ENCODE measurements around the gene TMEM40. TPM values are rescaled to one million over a fixed set of nuclear protein-coding genes. Genes with fewer than 3 reads are reported as not detected.

TMEM40 gene
- polyA plus RNA-seq, 1 experiment, result 0.41 TPM

DNA sequence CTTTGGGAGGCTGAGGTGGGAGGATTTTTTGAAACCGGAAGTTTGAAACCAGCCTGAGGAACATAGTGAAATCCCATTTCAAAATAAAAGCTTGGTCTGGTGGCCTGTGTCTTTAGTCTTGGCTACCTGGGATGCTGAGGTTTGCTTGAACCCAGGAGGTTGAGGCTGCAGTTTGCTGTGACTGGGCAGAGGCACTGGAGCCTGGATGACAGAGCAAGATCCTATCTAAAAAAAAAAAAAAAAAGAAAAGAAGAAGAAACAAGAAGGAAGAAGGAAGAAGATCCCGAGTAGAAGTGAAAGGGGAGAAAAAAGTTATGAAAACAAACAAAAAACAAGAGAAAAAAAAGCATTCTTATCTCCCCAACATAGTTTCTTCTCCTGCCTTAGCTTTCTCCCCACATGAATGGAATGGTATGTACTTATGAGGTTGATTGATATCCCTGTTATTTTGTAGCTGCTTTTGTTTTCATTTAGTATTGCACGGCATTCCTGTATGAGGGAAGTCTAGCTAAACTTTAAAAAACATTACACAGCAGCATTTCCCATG, 42.4 kb downstream of the TMEM40 start:
- no peak for DNase-seq (ENCODE audit: low read depth, low spot score)
- TF ChIP-seq, protein P1, sequence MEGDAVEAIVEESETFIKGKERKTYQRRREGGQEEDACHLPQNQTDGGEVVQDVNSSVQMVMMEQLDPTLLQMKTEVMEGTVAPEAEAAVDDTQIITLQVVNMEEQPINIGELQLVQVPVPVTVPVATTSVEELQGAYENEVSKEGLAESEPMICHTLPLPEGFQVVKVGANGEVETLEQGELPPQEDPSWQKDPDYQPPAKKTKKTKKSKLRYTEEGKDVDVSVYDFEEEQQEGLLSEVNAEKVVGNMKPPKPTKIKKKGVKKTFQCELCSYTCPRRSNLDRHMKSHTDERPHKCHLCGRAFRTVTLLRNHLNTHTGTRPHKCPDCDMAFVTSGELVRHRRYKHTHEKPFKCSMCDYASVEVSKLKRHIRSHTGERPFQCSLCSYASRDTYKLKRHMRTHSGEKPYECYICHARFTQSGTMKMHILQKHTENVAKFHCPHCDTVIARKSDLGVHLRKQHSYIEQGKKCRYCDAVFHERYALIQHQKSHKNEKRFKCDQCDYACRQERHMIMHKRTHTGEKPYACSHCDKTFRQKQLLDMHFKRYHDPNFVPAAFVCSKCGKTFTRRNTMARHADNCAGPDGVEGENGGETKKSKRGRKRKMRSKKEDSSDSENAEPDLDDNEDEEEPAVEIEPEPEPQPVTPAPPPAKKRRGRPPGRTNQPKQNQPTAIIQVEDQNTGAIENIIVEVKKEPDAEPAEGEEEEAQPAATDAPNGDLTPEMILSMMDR (IDR thresholded peaks at IDR 0.05; ENCODE audit: low read depth, low read length), result no peak
- CTCF ChIA-PET, result interaction anchor here (0.7 to 3.1 kb wide), 2 partner anchors 10 to 137 kb away, joined by 3 to 23 read pairs; no protein-coding TSS in a partner anchor
- no peaks in the 10 kb centered on the region for H3K27me3 ChIP-seq (ENCODE audit: control insufficient read depth, insufficient read depth, low read length)
- POLR2A ChIA-PET, result interaction anchor here (0.8 kb wide), 1 partner anchor 125 kb away, joined by 4 read pairs; no protein-coding TSS in a partner anchor
- no peak overlapping the region for H3K4me3 ChIP-seq (ENCODE audit: low read depth, low read length)
- no peaks in the 10 kb centered on the region for H3K9me3 ChIP-seq (ENCODE audit: control insufficient read depth, insufficient read depth, low read length)
- no peak overlapping the region for H3K27ac ChIP-seq (ENCODE audit: low read depth, low read length)

DNA sequence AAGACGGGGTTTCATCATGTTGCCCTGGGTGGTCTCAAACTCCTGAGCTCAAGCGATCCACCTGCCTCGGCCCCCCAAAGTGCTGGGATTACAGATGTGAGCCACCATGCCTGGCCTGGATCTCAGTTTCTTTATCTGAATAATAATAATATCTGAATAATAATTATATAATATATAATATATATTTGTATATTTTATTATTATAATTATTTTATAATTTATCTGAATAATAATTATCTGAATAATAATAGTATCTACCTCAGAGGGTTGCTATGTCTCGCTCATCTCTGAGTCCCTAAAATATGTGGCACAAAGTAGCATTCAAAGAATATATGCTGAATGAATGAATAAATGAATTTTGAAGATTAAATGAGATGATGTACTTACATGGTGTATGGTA, 44.8 kb downstream of the TMEM40 start:
- Histone ChIP-seq H3K9me3 (ENCODE audit: control insufficient read depth, insufficient read depth, low read length) (no peaks in the 10 kb centered on the region), H3K4me3 (ENCODE audit: low read depth, low read length) (no peak overlapping the region), H3K27me3 (ENCODE audit: control insufficient read depth, insufficient read depth, low read length) (no peaks in the 10 kb centered on the region), H3K27ac (ENCODE audit: low read depth, low read length) (no peak overlapping the region)
- POLR2A ChIA-PET, result no interaction called here
- CTCF ChIA-PET, result interaction anchor here (3.1 kb wide), 1 partner anchor 8 kb away, joined by 23 read pairs; no protein-coding TSS in a partner anchor
- TF ChIP-seq, protein P1 (IDR thresholded peaks at IDR 0.05; ENCODE audit: low read depth, low read length), result no peak
- no peak for DNase-seq (ENCODE audit: low read depth, low spot score)

DNA sequence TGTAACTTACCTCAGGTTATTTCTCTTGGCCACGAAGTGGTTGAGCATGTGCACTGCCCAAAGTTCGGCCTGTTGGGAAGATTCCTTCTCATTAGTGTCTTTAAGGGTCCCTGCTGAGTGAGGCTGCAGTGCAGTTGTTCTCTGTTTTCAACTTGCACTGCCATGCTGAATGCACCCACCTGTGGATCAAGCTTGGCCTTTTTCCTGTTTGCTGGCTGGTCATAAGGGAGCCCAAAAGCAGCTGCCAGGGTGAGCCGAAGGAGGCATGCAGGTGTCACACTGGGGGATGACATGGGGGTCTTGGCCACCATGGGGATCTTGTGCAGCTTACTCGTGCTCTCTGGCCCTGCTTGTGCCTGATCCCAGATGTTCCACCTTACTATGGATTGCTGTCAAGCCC, 49.0 kb downstream of the TMEM40 start:
- ChIA-PET POLR2A (no interaction called here), CTCF (interaction anchor here (0.6 to 3.6 kb wide), 3 partner anchors 10 to 122 kb away, joined by 3 to 31 read pairs (median 4); no protein-coding TSS in a partner anchor)
- no peak overlapping the region for H3K4me3 ChIP-seq (ENCODE audit: low read depth, low read length)
- no peaks in the 10 kb centered on the region for H3K27me3 ChIP-seq (ENCODE audit: control insufficient read depth, insufficient read depth, low read length)
- no peaks in the 10 kb centered on the region for H3K9me3 ChIP-seq (ENCODE audit: control insufficient read depth, insufficient read depth, low read length)
- H3K27ac ChIP-seq (ENCODE audit: low read depth, low read length), result no peak overlapping the region
- TF ChIP-seq, protein P1 (IDR thresholded peaks at IDR 0.05; ENCODE audit: low read depth, low read length), result no peak
- DNase-seq (ENCODE audit: low read depth, low spot score), result no peak

- ChIA-PET CTCF (interaction anchor here (0.5 to 3.6 kb wide), 4 partner anchors 10 to 101 kb away, joined by 4 to 31 read pairs (median 5); no protein-coding TSS in a partner anchor), POLR2A (interaction anchor here (1.8 kb wide), 1 partner anchor 45 kb away, joined by 6 read pairs; the partner anchor contains the start of gene RAF1)
- H3K27me3 ChIP-seq (ENCODE audit: control insufficient read depth, insufficient read depth, low read length), result no peaks in the 10 kb centered on the region
- TF ChIP-seq, protein P1 (IDR thresholded peaks at IDR 0.05; ENCODE audit: low read depth, low read length), result no peak
- no peaks in the 10 kb centered on the region for H3K9me3 ChIP-seq (ENCODE audit: control insufficient read depth, insufficient read depth, low read length)
- no peak for DNase-seq (ENCODE audit: low read depth, low spot score)
- no peak overlapping the region for H3K27ac ChIP-seq (ENCODE audit: low read depth, low read length)
- no peak overlapping the region for H3K4me3 ChIP-seq (ENCODE audit: low read depth, low read length)
Observed at GRCh38 chr3:12709334-12709733, 49.7 kb downstream of the TMEM40 start.

GRCh38 chr3:12708584-12709192, 50.4 kb downstream of the TMEM40 start:
- H3K27ac ChIP-seq (ENCODE audit: low read depth, low read length), result no peak overlapping the region
- TF ChIP-seq, protein P1 (IDR thresholded peaks at IDR 0.05; ENCODE audit: low read depth, low read length), result peak; percentile 49
- ChIA-PET CTCF (interaction anchor here (0.5 to 3.6 kb wide), 3 partner anchors 11 to 101 kb away, joined by 4 to 31 read pairs (median 6); no protein-coding TSS in a partner anchor), POLR2A (interaction anchor here (1.8 kb wide), 1 partner anchor 44 kb away, joined by 6 read pairs; the partner anchor contains the start of gene RAF1)
- H3K27me3 ChIP-seq (ENCODE audit: control insufficient read depth, insufficient read depth, low read length), result no peaks in the 10 kb centered on the region
- peak; percentile 79 for DNase-seq (ENCODE audit: low read depth, low spot score)
- H3K4me3 ChIP-seq (ENCODE audit: low read depth, low read length), result no peak overlapping the region
- H3K9me3 ChIP-seq (ENCODE audit: control insufficient read depth, insufficient read depth, low read length), result no peaks in the 10 kb centered on the region

Data from AG04450 (cell line).